Mucosa of stomach (tissue), 1 donor: ENCODE measurements around the gene NEK3.

Source experiments
- H3K27me3 ChIP-seq: one replicate; pipeline ENCODE4 v1.7.0; 2013; ENCODE audit warnings: mild to moderate bottlenecking, low read length; ENCODE audit not compliant: control insufficient read depth, insufficient read depth
- H3K36me3 ChIP-seq: one replicate; pipeline ENCODE4 v1.7.0; 2013; ENCODE audit warnings: low read length; ENCODE audit not compliant: control insufficient read depth, insufficient read depth
- H3K4me1 ChIP-seq: one replicate; pipeline ENCODE4 v1.7.0; 2013; ENCODE audit warnings: mild to moderate bottlenecking, low read length; ENCODE audit not compliant: control insufficient read depth, insufficient read depth
- H3K4me3 ChIP-seq: one replicate; pipeline ENCODE4 v1.7.0; 2013; ENCODE audit warnings: low read length
- H3K9ac ChIP-seq: one replicate; pipeline ENCODE4 v1.7.0; 2013; ENCODE audit warnings: mild to moderate bottlenecking, low read length, moderate library complexity
- H3K9me3 ChIP-seq: one replicate; pipeline ENCODE4 v1.7.0; 2013; ENCODE audit warnings: mild to moderate bottlenecking, low read length, moderate library complexity; ENCODE audit not compliant: control insufficient read depth
- donor health status: Pancreatic carcinoma.

NEK3 gene

GRCh38 chr13:52130641-52131040, 28.8 kb downstream of the NEK3 start:
- Histone ChIP-seq H3K4me3 (no peak overlapping the region), H3K9me3 (no peaks in the 10 kb centered on the region), H3K27me3 (no peaks in the 10 kb centered on the region), H3K4me1 (peaks cover 12% of the 10 kb centered on the region), H3K9ac (no peak overlapping the region), H3K36me3 (no peaks in the 10 kb centered on the region)

- peaks cover 12% of the 10 kb centered on the region for H3K4me1 ChIP-seq
- H3K9ac ChIP-seq = peak within 1 kb of the TSS; percentile 62
- H3K9me3 ChIP-seq = no peaks in the 10 kb centered on the region
- H3K27me3 ChIP-seq = no peaks in the 10 kb centered on the region
- no peaks in the 10 kb centered on the region for H3K36me3 ChIP-seq
- peak within 1 kb of the TSS; percentile 68 for H3K4me3 ChIP-seq
Observed at GRCh38 chr13:52128714-52129700, 30.4 kb downstream of the NEK3 start, which contains the start of gene NEK5. TSS of gene NEK5 (minus strand) at chr13:52129073. CDS start at chr13:52127482, 1,591 bp downstream.

- Histone ChIP-seq H3K36me3 (no peaks in the 10 kb centered on the region), H3K4me1 (peaks cover 12% of the 10 kb centered on the region), H3K9ac (peak overlapping the region; percentile 62), H3K27me3 (no peaks in the 10 kb centered on the region), H3K9me3 (no peaks in the 10 kb centered on the region), H3K4me3 (peak overlapping the region; percentile 68)
Observed at GRCh38 chr13:52127783-52128702, 31.4 kb downstream of the NEK3 start.

DNA sequence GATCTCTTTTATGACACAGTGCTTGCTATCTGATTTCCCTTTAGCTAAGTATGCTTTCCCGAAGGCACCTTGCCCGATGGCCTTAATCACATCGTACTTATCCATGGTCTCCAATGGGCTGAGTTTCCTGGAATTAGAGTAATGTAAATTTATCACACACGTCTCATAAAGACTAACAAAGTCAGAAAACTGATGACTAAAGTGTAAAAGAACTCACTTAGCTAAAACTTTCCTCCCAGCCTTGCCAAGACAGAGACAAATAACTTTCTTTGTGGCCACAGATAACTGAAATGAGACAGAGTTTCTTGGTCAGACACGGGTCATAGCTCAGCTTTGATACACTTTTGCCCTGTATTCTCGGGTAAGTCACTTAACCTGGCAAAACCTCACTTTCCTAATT, 32.0 kb downstream of the NEK3 start:
- H3K4me3 ChIP-seq = no peak overlapping the region
- no peaks in the 10 kb centered on the region for H3K27me3 ChIP-seq
- H3K9me3 ChIP-seq = no peaks in the 10 kb centered on the region
- no peak overlapping the region for H3K9ac ChIP-seq
- no peaks in the 10 kb centered on the region for H3K36me3 ChIP-seq
- peaks cover 12% of the 10 kb centered on the region for H3K4me1 ChIP-seq

DNA sequence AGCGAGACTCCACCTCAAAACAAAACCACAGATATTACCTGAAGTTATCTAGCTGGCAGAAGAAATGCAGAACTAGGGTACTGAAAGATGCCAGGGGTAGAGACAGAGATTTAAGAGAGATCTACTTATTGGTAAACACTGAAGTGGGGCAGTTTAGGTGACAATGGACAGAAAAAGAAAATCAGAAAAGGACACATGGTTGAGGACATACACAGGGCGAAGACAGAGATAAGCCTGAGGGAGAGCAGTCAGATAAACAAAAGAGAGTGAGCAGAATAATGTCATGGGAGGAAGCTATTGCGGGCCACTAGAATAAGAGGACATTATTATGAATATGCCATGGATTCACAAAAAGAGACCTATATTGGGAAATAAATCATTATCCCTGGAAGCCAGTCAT, 33.9 kb downstream of the NEK3 start:
- Histone ChIP-seq H3K9me3 (no peaks in the 10 kb centered on the region), H3K4me3 (no peak overlapping the region), H3K9ac (no peak overlapping the region), H3K4me1 (peaks cover 12% of the 10 kb centered on the region), H3K36me3 (no peaks in the 10 kb centered on the region), H3K27me3 (no peaks in the 10 kb centered on the region)

DNA sequence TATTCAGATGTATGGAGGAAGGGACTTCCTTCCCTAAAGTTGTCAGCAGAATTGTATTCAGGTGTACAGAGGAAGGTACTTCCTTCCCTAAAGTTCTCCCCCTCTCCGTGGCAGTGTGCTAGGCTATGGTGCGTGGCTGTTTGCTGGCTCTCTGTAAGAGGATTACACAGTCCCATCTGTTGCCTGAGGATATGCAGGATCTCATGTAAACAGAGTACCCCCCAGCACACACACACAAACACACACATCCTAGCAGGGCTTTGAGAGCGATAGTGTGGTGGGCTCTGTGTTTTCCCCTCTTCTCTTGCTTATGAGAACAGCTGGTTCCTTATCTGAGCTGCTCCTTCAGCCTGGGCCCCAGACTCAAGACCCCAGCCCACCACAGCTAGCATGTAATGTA, 40.8 kb downstream of the NEK3 start:
- H3K9ac ChIP-seq = no peak overlapping the region
- no peaks in the 10 kb centered on the region for H3K27me3 ChIP-seq
- no peaks in the 10 kb centered on the region for H3K36me3 ChIP-seq
- H3K4me1 ChIP-seq = no peaks in the 10 kb centered on the region
- no peak overlapping the region for H3K4me3 ChIP-seq
- H3K9me3 ChIP-seq = no peaks in the 10 kb centered on the region

GRCh38 chr13:52118095-52118494, 41.3 kb downstream of the NEK3 start:
- H3K9me3 ChIP-seq = no peaks in the 10 kb centered on the region
- no peak overlapping the region for H3K4me3 ChIP-seq
- no peak overlapping the region for H3K9ac ChIP-seq
- no peaks in the 10 kb centered on the region for H3K36me3 ChIP-seq
- no peaks in the 10 kb centered on the region for H3K4me1 ChIP-seq
- H3K27me3 ChIP-seq = no peaks in the 10 kb centered on the region

DNA sequence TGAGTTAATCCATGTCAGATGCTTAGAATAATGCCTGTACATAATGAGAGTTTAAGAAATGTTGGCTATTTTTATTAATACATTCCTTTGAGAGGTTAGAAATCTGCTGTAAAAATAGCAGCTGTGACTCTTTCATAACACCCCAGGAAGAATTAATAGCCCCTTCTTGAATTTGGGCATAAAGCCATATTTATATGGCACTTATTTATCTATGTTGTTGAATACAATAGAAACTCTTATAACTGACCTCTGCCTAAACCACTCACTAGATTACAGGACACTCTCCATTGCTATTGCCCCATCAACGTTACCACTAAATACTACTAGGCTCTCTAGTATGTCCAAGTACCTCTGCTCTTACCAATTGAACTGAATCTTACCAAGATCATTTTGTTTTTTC, 46.8 kb downstream of the NEK3 start:
- no peak overlapping the region for H3K4me3 ChIP-seq
- no peaks in the 10 kb centered on the region for H3K36me3 ChIP-seq
- no peak overlapping the region for H3K9ac ChIP-seq
- H3K4me1 ChIP-seq = peaks cover 3% of the 10 kb centered on the region
- no peaks in the 10 kb centered on the region for H3K27me3 ChIP-seq
- no peaks in the 10 kb centered on the region for H3K9me3 ChIP-seq

- no peak overlapping the region for H3K9ac ChIP-seq
- H3K27me3 ChIP-seq = no peaks in the 10 kb centered on the region
- no peaks in the 10 kb centered on the region for H3K36me3 ChIP-seq
- H3K4me1 ChIP-seq = peaks cover 3% of the 10 kb centered on the region
- H3K9me3 ChIP-seq = no peaks in the 10 kb centered on the region
- no peak overlapping the region for H3K4me3 ChIP-seq
Observed at GRCh38 chr13:52109116-52109670, 50.2 kb downstream of the NEK3 start.

DNA sequence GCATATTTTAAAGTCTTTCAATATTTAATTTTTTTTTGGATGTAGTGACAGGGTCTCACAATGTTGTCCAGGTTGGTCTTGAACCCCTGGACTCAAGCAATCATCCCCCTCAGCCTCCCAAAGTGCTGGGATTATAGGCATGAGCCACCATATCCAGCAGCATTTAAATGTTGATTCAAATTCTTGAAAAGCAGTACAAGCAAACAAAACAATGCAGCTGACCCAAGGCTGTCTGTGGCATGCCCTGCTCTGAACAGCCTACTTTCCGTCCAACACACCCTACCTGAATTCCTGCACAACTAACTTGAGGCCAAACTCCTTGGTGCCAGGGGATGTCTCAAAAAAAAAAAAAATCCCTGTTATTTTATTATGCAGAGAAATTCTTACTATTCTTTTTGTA, 53.6 kb downstream of the NEK3 start:
- peaks cover 3% of the 10 kb centered on the region for H3K4me1 ChIP-seq
- H3K9me3 ChIP-seq = no peaks in the 10 kb centered on the region
- no peak overlapping the region for H3K4me3 ChIP-seq
- no peak overlapping the region for H3K9ac ChIP-seq
- H3K36me3 ChIP-seq = no peaks in the 10 kb centered on the region
- no peaks in the 10 kb centered on the region for H3K27me3 ChIP-seq

GRCh38 chr13:52104624-52105023, 54.8 kb downstream of the NEK3 start:
- Histone ChIP-seq H3K9ac (no peak overlapping the region), H3K4me1 (peaks cover 3% of the 10 kb centered on the region), H3K4me3 (no peak overlapping the region)

More at GRCh38 chr13:52104624-52105023, 54.8 kb downstream of the NEK3 start:
- no peaks in the 10 kb centered on the region for H3K9me3 ChIP-seq
- H3K36me3 ChIP-seq = no peaks in the 10 kb centered on the region
- no peaks in the 10 kb centered on the region for H3K27me3 ChIP-seq
